ENCODE results near the gene USP10. TPM values are rescaled to one million over a fixed set of nuclear protein-coding genes. Genes with fewer than 3 reads are reported as not detected.

The USP10 gene
- 10 to 100 TPM; 31.7 to 56.1 (median 43.2) TPM for total RNA-seq

GRCh38 chr16:84699712-84700445, at the start of gene USP10:
TSS of gene USP10 (plus strand) at chr16:84700000. CDS start at chr16:84700091, 91 bp downstream.
- no peaks in the 10 kb centered on the region for H3K36me3 ChIP-seq
- TF ChIP-seq POLR2A (IDR thresholded peaks at IDR 0.05) (peak; percentile 47 to 71), CTCF (IDR thresholded peaks at IDR 0.05) (peak in 1 of 5 experiments; percentile 15), EP300 (IDR thresholded peaks at IDR 0.05) (no peak)
- WGBS, 2 donors: 0 to 1% methylated on average over 1 to 34 of the region's 97 CpGs
- H3K4me1 ChIP-seq: peaks cover 0 to 45% (median 16%) of the 10 kb centered on the region in 4 donors
- no peaks in the 10 kb centered on the region for H3K27me3 ChIP-seq
- peak within 1 kb of the TSS; percentile 75 to 98 (median 96) for H3K27ac ChIP-seq
- DNase-seq (ENCODE audit: low spot score in 2 of 2): peak; percentile 65 to 66
- H3K4me3 ChIP-seq: peak within 1 kb of the TSS; percentile 79 to 99 (median 97)
- no peaks in the 10 kb centered on the region for H3K9me3 ChIP-seq

DNA sequence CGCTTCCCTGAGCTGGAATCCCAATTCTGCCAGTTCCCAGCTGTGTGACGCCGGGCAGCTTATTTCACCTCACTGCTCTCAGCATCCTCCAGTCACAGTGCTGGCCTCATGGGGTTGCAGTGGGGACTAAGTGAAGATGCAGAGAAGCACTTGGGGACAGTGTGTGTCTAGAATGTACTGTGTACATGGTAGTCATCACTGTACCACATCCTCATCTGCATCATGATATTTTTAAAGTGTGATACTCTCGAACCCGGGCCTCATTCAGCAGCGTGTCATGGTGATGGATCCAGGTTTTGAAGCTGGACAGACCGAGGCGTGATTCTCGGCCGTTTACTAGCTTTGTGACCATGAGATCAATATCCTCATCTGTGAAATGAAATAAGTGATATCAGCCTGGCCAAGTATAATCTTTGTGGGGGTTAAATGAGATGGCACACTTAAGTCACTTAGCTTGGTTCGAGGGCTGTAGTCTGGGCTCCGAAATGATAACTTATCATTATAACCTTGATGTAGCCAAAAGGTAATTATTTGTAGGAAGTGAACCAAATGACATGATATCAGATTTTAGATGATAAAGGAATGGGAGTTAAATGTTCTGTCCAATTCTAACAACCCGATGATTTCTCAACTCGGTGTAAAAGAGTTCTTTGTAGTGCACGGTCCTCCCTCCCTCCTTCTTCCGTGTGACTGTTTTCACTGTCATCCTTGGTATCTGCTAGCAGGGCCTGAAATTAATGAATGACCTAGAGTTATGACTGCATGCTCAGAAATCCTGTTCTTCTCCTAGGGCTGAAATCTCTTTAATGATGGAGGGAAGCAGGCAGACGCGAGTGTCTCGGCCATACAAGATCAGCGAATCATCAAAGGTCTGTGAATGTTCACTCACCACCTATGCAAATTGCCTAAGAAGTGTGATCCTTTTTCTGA, 49.5 kb upstream of the USP10 start:
- no peaks in the 10 kb centered on the region for H3K27me3 ChIP-seq
- peak overlapping the region; percentile 85 to 94 (median 91) for H3K27ac ChIP-seq
- peaks cover 0 to 43% (median 6%) of the 10 kb centered on the region in 3 donors for H3K36me3 ChIP-seq
- WGBS, 2 donors: 65 to 70% methylated on average over 20 of the region's 20 CpGs
- no peaks in the 10 kb centered on the region for H3K9me3 ChIP-seq
- no peak for TF ChIP-seq EP300 (IDR thresholded peaks at IDR 0.05)
- TF ChIP-seq POLR2A (IDR thresholded peaks at IDR 0.05): no peak
- H3K4me3 ChIP-seq: no peak overlapping the region
- peaks cover 0 to 37% (median 10%) of the 10 kb centered on the region in 4 donors for H3K4me1 ChIP-seq
- no peak for DNase-seq (ENCODE audit: low spot score in 2 of 2)

DNA sequence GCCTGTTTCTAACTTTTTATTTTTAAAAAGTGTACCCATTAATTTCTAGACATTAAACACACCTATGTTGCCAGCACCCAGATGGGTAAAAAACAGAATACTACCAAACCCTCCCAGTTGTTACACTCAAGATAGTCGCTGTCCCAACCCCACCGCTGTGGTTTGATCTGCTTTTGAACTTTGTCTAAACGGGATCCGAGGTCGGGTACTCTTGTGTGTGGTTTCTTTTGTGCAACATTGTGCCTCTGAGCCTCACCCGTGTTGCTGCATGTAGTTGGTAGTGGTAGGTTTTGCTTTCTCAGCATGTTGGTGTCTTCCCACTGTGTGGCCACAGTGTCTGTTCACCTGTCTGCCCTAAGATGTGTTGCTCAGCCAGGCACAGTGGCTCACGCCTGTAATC, 47.2 kb upstream of the USP10 start:
- Histone ChIP-seq H3K27ac (no peak overlapping the region), H3K9me3 (no peaks in the 10 kb centered on the region), H3K4me3 (no peak overlapping the region), H3K4me1 (peaks cover 0 to 33% (median 9%) of the 10 kb centered on the region in 4 donors), H3K27me3 (no peaks in the 10 kb centered on the region), H3K36me3 (peaks cover 0 to 61% (median 15%) of the 10 kb centered on the region in 3 donors)
- TF ChIP-seq POLR2A (IDR thresholded peaks at IDR 0.05) (no peak), CTCF (IDR thresholded peaks at IDR 0.05) (no peak), EP300 (IDR thresholded peaks at IDR 0.05) (no peak)
- WGBS, 2 donors: 87 to 91% methylated on average over 6 to 7 of the region's 7 CpGs
- DNase-seq (ENCODE audit: low spot score in 2 of 2): no peak

- TF ChIP-seq POLR2A (IDR thresholded peaks at IDR 0.05): no peak
- TF ChIP-seq EP300 (IDR thresholded peaks at IDR 0.05): no peak
- no peak for TF ChIP-seq CTCF (IDR thresholded peaks at IDR 0.05)
- H3K27ac ChIP-seq: no peak overlapping the region
- no peaks in the 10 kb centered on the region for H3K27me3 ChIP-seq
- DNase-seq (ENCODE audit: low spot score in 2 of 2): no peak
- WGBS, 2 donors: 88 to 91% methylated on average over 3 of the region's 3 CpGs
- peaks cover 0 to 24% (median 3%) of the 10 kb centered on the region in 4 donors for H3K4me1 ChIP-seq
- peaks cover 0 to 77% (median 17%) of the 10 kb centered on the region in 3 donors for H3K36me3 ChIP-seq
- no peak overlapping the region for H3K4me3 ChIP-seq
- no peaks in the 10 kb centered on the region for H3K9me3 ChIP-seq
Observed at GRCh38 chr16:84654238-84654637, 45.6 kb upstream of the USP10 start.

GRCh38 chr16:84654998-84655397, 44.8 kb upstream of the USP10 start:
- TF ChIP-seq EP300 (IDR thresholded peaks at IDR 0.05) (peak in 1 of 2 donors; percentile 9), POLR2A (IDR thresholded peaks at IDR 0.05) (no peak), CTCF (IDR thresholded peaks at IDR 0.05) (no peak)
- DNase-seq (ENCODE audit: low spot score in 2 of 2): no peak
- WGBS, 2 donors: 47 to 49% methylated on average over 6 of the region's 6 CpGs
- no peak overlapping the region for H3K27ac ChIP-seq
- no peaks in the 10 kb centered on the region for H3K27me3 ChIP-seq
- no peak overlapping the region for H3K4me3 ChIP-seq
- H3K4me1 ChIP-seq: peaks cover 0 to 17% (median 0%) of the 10 kb centered on the region in 4 donors
- peaks cover 0 to 85% (median 24%) of the 10 kb centered on the region in 3 donors for H3K36me3 ChIP-seq
- H3K9me3 ChIP-seq: no peaks in the 10 kb centered on the region

Measured in tibial nerve (tissue), 4 donors.